ENCODE measurements around the gene NAP1L4. TPM values are rescaled to one million over a fixed set of nuclear protein-coding genes. Genes with fewer than 3 reads are reported as not detected.
A peak's percentile ranks its signal among the peaks of the same experiment; 100 is the strongest.

NAP1L4 gene
- total RNA-seq, 6 experiments from 2014 or later = 37.6 to 76.0 (median 56.9) TPM

DNA sequence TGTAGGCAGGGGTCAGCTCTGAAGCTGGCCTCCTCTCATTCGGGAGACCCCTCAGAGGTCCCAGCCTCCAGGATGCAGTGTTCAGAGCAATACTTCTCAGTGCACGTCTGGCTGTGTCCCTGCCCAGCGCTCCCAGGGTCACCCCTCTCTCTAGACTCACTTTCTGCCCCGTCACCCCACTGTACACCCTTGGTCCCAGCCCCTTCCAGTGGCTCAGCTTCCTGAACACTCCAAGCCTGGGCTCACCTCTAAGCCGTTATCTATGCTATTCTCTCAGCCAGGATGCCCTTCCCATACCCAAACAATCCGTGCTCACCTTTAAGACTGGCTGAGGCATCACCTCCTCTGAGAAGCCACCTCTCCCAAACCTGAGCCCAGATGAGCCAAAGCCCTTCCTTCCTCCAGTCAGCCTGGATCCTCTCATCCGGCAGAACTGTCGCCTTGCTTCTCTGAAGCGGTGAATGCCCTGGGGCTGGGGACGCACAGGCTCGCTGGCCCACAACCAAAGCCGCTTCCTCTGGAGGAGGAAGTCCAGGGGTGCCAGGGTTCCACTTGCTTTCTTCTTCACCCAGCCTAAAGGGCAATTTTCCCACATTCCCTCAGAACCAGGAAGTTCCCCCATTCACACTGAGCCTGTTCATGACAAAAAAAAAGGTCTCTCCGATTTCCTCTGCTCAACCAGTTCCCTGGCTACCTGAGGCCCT is 92.9 kb downstream of the NAP1L4 start:
- no peaks in the 10 kb centered on the region for H3K36me3 ChIP-seq
- peak in 1 of 3 donors; percentile 57 for DNase-seq
- 57% methylated on average over 11 of the region's 13 CpGs for WGBS (ENCODE audit: insufficient coverage, low coverage, low lambda C conversion rate, missing lambda C conversion rate)
- H3K9me3 ChIP-seq = no peaks in the 10 kb centered on the region
- peaks cover 0 to 12% (median 5%) of the 10 kb centered on the region in 4 donors for H3K4me1 ChIP-seq
- intact Hi-C loops (cut with DNase I) = no loop called here
- H3K27ac ChIP-seq = peak overlapping the region; percentile 40 to 69 (median 61)
- ATAC-seq = no peak
- no peaks in the 10 kb centered on the region for H3K27me3 ChIP-seq
- TF ChIP-seq POLR2A (IDR thresholded peaks at IDR 0.05) = no peak
- TF ChIP-seq, protein P1, sequence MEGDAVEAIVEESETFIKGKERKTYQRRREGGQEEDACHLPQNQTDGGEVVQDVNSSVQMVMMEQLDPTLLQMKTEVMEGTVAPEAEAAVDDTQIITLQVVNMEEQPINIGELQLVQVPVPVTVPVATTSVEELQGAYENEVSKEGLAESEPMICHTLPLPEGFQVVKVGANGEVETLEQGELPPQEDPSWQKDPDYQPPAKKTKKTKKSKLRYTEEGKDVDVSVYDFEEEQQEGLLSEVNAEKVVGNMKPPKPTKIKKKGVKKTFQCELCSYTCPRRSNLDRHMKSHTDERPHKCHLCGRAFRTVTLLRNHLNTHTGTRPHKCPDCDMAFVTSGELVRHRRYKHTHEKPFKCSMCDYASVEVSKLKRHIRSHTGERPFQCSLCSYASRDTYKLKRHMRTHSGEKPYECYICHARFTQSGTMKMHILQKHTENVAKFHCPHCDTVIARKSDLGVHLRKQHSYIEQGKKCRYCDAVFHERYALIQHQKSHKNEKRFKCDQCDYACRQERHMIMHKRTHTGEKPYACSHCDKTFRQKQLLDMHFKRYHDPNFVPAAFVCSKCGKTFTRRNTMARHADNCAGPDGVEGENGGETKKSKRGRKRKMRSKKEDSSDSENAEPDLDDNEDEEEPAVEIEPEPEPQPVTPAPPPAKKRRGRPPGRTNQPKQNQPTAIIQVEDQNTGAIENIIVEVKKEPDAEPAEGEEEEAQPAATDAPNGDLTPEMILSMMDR (IDR thresholded peaks at IDR 0.05) = no peak
- no peak overlapping the region for H3K4me3 ChIP-seq

DNA sequence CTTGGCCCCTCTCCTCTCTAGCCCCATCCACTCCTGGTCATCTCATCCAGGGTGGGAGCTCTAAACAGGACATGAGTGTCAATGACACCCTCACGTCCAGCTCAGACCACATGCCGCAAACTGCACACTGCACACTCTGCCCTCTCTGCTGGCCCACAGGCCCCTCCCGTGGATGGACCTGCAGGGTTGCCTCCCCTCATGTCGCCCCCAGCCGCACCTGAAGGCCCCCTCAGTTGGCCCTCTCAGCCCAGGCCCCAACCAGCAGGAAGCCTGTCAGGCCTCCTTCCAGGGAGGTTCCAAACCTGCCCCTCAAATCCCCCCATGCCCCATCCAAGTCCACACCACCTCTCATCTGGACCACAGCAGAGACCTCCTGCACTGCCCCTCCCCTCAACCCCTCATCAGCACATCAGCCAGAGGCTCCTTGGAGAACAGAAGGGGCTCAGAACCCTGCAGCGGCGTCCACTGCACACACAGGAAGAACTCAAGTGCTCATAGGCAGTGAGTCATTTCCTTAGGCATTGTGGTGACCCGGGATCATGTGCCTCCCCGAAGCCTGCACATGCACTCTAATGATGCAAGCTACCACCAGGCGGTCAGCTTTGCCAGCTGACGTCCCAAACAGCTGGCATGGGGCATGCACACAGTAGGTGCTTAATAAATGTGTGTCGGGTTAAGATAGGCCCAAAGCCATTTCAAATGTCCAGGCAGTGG is 93.6 kb downstream of the NAP1L4 start:
- H3K27me3 ChIP-seq = no peaks in the 10 kb centered on the region
- no peaks in the 10 kb centered on the region for H3K9me3 ChIP-seq
- no peak overlapping the region for H3K4me3 ChIP-seq
- intact Hi-C loops (cut with DNase I) = no loop called here
- peak overlapping the region; percentile 40 to 69 (median 61) for H3K27ac ChIP-seq
- no peak for TF ChIP-seq POLR2A (IDR thresholded peaks at IDR 0.05)
- TF ChIP-seq, protein P1 (IDR thresholded peaks at IDR 0.05) = no peak
- peaks cover 0 to 7% (median 3%) of the 10 kb centered on the region in 4 donors for H3K4me1 ChIP-seq
- WGBS (ENCODE audit: insufficient coverage, low coverage, low lambda C conversion rate, missing lambda C conversion rate) = 69% methylated on average over 5 of the region's 12 CpGs
- H3K36me3 ChIP-seq = no peaks in the 10 kb centered on the region
- DNase-seq = peak in 2 of 3 donors; percentile 68 to 80
- ATAC-seq = peak in 3 of 4 donors; percentile 17 to 24 (median 20)

- Histone ChIP-seq H3K27ac (no peak overlapping the region), H3K27me3 (no peaks in the 10 kb centered on the region), H3K36me3 (no peaks in the 10 kb centered on the region), H3K4me3 (no peak overlapping the region), H3K4me1 (peaks cover 0 to 15% (median 6%) of the 10 kb centered on the region in 4 donors), H3K9me3 (no peaks in the 10 kb centered on the region)
- TF ChIP-seq, protein P1 (IDR thresholded peaks at IDR 0.05) = no peak
- no peak for TF ChIP-seq POLR2A (IDR thresholded peaks at IDR 0.05)
- DNase-seq = no peak
- WGBS (ENCODE audit: insufficient coverage, low coverage, low lambda C conversion rate, missing lambda C conversion rate) = 80% methylated on average over 1 of the region's 6 CpGs
- no peak for ATAC-seq
- intact Hi-C loops (cut with DNase I) = no loop called here
These were observed 95.1 kb downstream of the NAP1L4 start for GRCh38 chr11:2897048-2897447.

GRCh38 chr11:2896047-2896446 is 96.1 kb downstream of the NAP1L4 start:
- no peak for TF ChIP-seq POLR2A (IDR thresholded peaks at IDR 0.05)
- TF ChIP-seq, protein P1 (IDR thresholded peaks at IDR 0.05) = no peak
- H3K27ac ChIP-seq = no peak overlapping the region
- no peaks in the 10 kb centered on the region for H3K9me3 ChIP-seq
- no peaks in the 10 kb centered on the region for H3K27me3 ChIP-seq
- no peaks in the 10 kb centered on the region for H3K36me3 ChIP-seq
- DNase-seq = no peak
- intact Hi-C loops (cut with DNase I) = no loop called here
- H3K4me3 ChIP-seq = no peak overlapping the region
- WGBS (ENCODE audit: insufficient coverage, low coverage, low lambda C conversion rate, missing lambda C conversion rate) = 77% methylated on average over 5 of the region's 9 CpGs
- no peak for ATAC-seq
- peaks cover 0 to 18% (median 9%) of the 10 kb centered on the region in 4 donors for H3K4me1 ChIP-seq

Small RNA genes lying within 50 kb of the gene (small RNA-seq; reads per million reads assigned to genes)
- 6.8 to 8.7 reads per million in 2 experiments for gene SNORA54

Other genes with a start within 250 kb of the NAP1L4 start
- 1 to 10 TPM; 2.2 to 8.0 (median 3.6) TPM for gene CDKN1C, start 106.6 kb downstream of the NAP1L4 start, total RNA-seq
- gene PHLDA2, start 62.9 kb downstream of the NAP1L4 start, total RNA-seq = 10 to 100 TPM in 2 of 6 experiments, 1 to 10 TPM in 1, under 1 TPM in 2, not detected in 1; 0.51 to 12.7 (median 5.9) TPM
- gene CARS1, start 65.1 kb upstream of the NAP1L4 start, total RNA-seq = 10 to 100 TPM; 17.3 to 44.7 (median 22.7) TPM
- gene OSBPL5, start 173.0 kb upstream of the NAP1L4 start, total RNA-seq = 1 to 10 TPM; 2.2 to 6.3 (median 3.4) TPM
- gene MRGPRG, start 226.5 kb upstream of the NAP1L4 start, total RNA-seq = not detected
- gene MRGPRE, start 240.1 kb upstream of the NAP1L4 start, total RNA-seq = not detected

All from right lobe of liver (tissue), 6 donors.